Activated T-helper 1 cell treated with anti-CD3 and anti-CD28 coated beads, Interleukin-12 subunit alpha, Interleukin-12 subunit beta, Interleukin-2, Interleukin-4 antibody, amounts not matched to agents 30 ng/mL and 10 ng/mL and 1 ng/mL, durations not matched to agents 14 hours and 24 hours and 36 hours (primary cell): ENCODE results near the gene NEMP2. TPM values are rescaled to one million over a fixed set of nuclear protein-coding genes. Genes with fewer than 3 reads are reported as not detected.
"Not testable (repeated sequence)": the region's sequence is repeated elsewhere in the genome, so short reads cannot be mapped to it uniquely, and the experiment has no call there.

Source experiments
- DNase-seq: peaks from one replicate; pipeline ENCODE4 v3.0.0; 2021; ENCODE audit warnings: low spot score
- H3K27ac Mint-ChIP-seq: one replicate; pipeline ENCODE4 v1.8.0; 2021; ENCODE audit warnings: mild to moderate bottlenecking, mixed read lengths
- H3K27me3 Mint-ChIP-seq: one replicate; pipeline ENCODE4 v1.8.0; 2022; ENCODE audit warnings: mild to moderate bottlenecking, moderate library complexity, mixed read lengths; ENCODE audit not compliant: insufficient read depth
- H3K36me3 Mint-ChIP-seq: one replicate; pipeline ENCODE4 v1.8.0; 2021; ENCODE audit warnings: low read depth, mixed read lengths
- H3K4me1 Mint-ChIP-seq: one replicate; pipeline ENCODE4 v1.8.0; 2021; ENCODE audit warnings: low read depth, mixed read lengths
- H3K4me3 Mint-ChIP-seq: one replicate; pipeline ENCODE4 v1.8.0; 2021; ENCODE audit warnings: mild to moderate bottlenecking, moderate library complexity, mixed read lengths
- H3K9me3 Mint-ChIP-seq: one replicate; pipeline ENCODE4 v1.8.0; 2021; ENCODE audit warnings: mixed read lengths
- intact Hi-C: fragments of 100-400 bp; cut with micrococcal nuclease; formaldehyde crosslinking; loops from one replicate; pipeline ENCODE4 v1.15.1; 2024
- total RNA-seq: library from RNA; stranded (reverse); gene quantifications from 2 replicates; pipeline ENCODE4 v1.2.3, GENCODE V29; 2022

NEMP2 gene
- total RNA-seq, 1 donor from 2014 or later = 13.6 TPM

DNA sequence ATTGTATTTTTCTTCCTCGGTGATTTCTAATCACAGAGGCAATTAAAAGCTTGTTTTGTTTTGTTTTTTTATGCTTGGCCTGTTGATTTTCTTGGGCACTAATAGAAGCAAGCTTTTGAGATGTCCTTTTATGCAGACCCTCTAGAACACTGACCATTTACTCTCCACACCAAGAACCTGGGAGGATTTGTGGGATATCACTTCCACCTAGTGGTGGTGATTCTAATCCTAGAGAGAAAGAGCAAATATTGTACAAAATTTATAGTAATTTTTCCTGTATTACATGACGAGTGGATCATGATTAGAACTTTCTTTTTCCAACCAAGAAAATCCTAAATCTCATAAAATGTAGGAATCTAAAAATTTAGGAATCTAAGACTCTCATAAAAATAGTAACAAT, 23.4 kb downstream of the NEMP2 start:
- Mint-ChIP-seq H3K9me3 (no peaks in the 10 kb centered on the region), H3K4me1 (peaks cover 29% of the 10 kb centered on the region), H3K4me3 (no peak overlapping the region), H3K36me3 (peaks cover 41% of the 10 kb centered on the region), H3K27me3 (no peaks in the 10 kb centered on the region), H3K27ac (no peak overlapping the region)
- intact Hi-C loops = loop anchor here (1.0 to 10.0 kb wide), 3 partner anchors 128 to 426 kb away; no protein-coding TSS in a partner anchor
- no peak for DNase-seq

DNA sequence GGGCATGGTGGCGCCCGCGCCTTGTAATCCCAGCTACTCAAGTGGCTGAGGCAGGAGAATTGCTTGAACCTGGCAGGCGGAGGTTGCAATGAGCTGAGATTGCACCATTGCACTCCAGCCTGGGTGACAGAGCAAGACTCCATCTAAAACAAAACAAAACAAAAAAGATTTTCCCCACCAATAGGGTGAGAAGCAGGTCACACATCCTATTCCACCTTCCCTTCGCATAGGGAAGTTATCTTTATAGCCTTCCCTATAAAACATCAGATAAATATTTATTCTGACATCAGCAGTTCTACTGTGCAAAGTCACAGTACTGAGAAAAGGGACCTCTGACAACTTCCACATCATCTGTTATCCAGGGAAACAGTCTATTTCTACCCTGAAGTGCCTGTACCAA, 24.6 kb downstream of the NEMP2 start:
- not testable (repeated sequence) for H3K4me3 Mint-ChIP-seq, H3K27me3 Mint-ChIP-seq, DNase-seq, H3K9me3 Mint-ChIP-seq, H3K27ac Mint-ChIP-seq
- peaks cover 44% of the 10 kb centered on the region for H3K36me3 Mint-ChIP-seq
- intact Hi-C loops = loop anchor here (10.0 kb wide), 1 partner anchor 425 kb away; no protein-coding TSS in a partner anchor
- H3K4me1 Mint-ChIP-seq = peaks cover 17% of the 10 kb centered on the region

DNA sequence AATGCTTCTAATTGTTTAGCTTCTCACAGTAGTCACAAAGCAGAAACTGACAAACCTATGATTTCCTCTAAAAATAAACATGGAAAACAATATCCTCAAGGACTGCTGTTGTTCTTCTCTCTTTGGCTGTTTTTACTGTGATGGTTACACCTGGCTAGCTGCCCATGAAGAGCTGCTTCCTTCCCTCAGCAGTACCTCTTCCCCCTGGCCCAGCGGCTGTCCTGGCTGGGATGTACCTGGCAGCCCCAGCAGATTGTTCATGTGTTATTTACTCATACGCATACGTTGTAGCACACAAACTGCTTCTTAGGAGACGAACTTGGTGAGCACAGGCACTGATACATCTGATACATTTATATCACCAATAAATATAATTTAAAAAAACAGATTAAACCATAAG, 27.4 kb downstream of the NEMP2 start:
- no peaks in the 10 kb centered on the region for H3K9me3 Mint-ChIP-seq
- no peak overlapping the region for H3K4me3 Mint-ChIP-seq
- H3K27me3 Mint-ChIP-seq = no peaks in the 10 kb centered on the region
- intact Hi-C loops = no loop called here
- H3K27ac Mint-ChIP-seq = no peak overlapping the region
- DNase-seq = no peak
- peaks cover 39% of the 10 kb centered on the region for H3K36me3 Mint-ChIP-seq
- peaks cover 8% of the 10 kb centered on the region for H3K4me1 Mint-ChIP-seq

- Mint-ChIP-seq H3K4me1 (peaks cover 8% of the 10 kb centered on the region), H3K36me3 (peaks cover 39% of the 10 kb centered on the region), H3K4me3 (no peak overlapping the region), H3K27ac (no peak overlapping the region), H3K27me3 (no peaks in the 10 kb centered on the region), H3K9me3 (no peaks in the 10 kb centered on the region)
- intact Hi-C loops = no loop called here
- no peak for DNase-seq
These were observed 27.9 kb downstream of the NEMP2 start for GRCh38 chr2:190506666-190507065.

DNA sequence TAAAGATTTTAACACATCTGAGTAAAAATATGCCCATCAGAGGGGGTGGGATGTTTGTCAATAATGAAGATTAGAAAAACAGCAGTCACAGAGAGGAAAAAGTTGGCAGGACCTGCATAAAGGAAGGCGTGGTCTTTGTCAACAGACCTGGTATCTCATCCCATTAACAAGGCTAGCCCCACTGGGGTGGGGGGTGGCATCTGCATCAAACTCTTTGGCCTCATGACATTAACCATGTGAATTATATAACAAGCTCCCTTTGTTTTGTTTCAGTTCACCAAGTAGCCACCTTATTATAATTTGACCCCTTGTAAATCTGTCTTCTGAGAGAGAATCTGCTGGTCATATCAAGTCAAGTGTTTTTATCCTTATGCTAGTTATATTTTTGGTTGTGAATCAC, 28.8 kb downstream of the NEMP2 start:
- Mint-ChIP-seq H3K4me3 (no peak overlapping the region), H3K9me3 (no peaks in the 10 kb centered on the region), H3K27ac (no peak overlapping the region), H3K4me1 (peaks cover 14% of the 10 kb centered on the region), H3K27me3 (no peaks in the 10 kb centered on the region), H3K36me3 (peaks cover 41% of the 10 kb centered on the region)
- DNase-seq = no peak
- intact Hi-C loops = no loop called here

GRCh38 chr2:190504912-190505311, 29.6 kb downstream of the NEMP2 start:
- Mint-ChIP-seq H3K27me3 (no peaks in the 10 kb centered on the region), H3K9me3 (no peaks in the 10 kb centered on the region), H3K36me3 (peaks cover 43% of the 10 kb centered on the region), H3K4me3 (no peak overlapping the region), H3K4me1 (peaks cover 14% of the 10 kb centered on the region), H3K27ac (no peak overlapping the region)
- intact Hi-C loops = no loop called here
- DNase-seq = no peak

DNA sequence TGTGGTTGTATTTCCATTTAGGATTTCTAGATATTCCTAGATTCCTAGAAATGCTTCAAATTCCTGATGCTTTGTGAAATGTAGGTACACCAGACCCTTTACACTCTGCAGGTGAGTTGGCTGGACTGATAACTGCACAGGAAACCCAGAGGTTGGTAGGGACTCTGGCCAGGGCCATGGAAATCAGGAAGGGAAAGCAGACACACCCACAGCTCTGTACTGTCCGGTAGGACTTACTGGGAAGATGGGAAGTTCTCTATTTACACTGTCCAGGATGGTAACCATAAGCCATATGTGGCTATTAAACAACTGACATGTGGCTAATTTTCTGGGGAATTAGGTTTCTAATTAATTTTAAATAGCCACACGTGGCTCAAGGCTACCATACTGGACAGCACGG, 31.4 kb downstream of the NEMP2 start:
- H3K27me3 Mint-ChIP-seq = no peaks in the 10 kb centered on the region
- no peaks in the 10 kb centered on the region for H3K9me3 Mint-ChIP-seq
- DNase-seq = no peak
- H3K4me1 Mint-ChIP-seq = peaks cover 14% of the 10 kb centered on the region
- no peak overlapping the region for H3K4me3 Mint-ChIP-seq
- peaks cover 49% of the 10 kb centered on the region for H3K36me3 Mint-ChIP-seq
- H3K27ac Mint-ChIP-seq = no peak overlapping the region
- intact Hi-C loops = no loop called here

DNA sequence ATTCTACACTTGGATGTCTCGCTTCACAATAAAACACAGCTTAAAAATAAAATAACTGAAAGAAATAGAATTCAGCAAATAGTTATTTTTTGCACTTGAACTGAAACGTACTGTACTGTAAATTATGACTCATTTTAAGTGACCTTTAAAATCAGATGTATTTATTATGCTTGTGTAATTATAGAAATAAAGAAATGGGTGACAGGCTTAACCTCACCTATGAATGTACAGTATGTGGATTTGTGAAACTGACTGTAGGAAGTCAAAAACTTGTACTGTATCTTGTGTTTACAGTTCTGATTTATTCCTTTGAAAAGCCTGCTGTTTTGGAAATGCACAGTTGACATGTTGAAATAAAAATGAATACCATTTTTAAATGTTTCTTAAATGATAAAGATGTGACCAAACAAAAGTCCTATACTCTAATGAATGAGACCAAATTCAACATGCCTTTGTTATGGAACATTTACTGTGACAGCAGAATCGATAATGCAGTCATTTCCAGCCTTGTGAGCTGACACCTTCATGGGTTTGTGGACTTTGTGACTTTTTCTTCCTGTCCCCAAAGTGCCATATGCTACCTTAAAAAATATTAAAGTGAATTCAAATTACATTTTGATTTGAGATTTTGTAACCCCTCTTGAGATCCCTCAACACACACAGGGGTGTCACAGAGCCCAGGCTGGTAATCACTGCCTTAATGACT, 32.7 kb downstream of the NEMP2 start:
- H3K27ac Mint-ChIP-seq = no peak overlapping the region
- H3K4me3 Mint-ChIP-seq = no peak overlapping the region
- no peaks in the 10 kb centered on the region for H3K27me3 Mint-ChIP-seq
- intact Hi-C loops = no loop called here
- H3K36me3 Mint-ChIP-seq = peaks cover 51% of the 10 kb centered on the region
- peaks cover 13% of the 10 kb centered on the region for H3K4me1 Mint-ChIP-seq
- no peak for DNase-seq
- no peaks in the 10 kb centered on the region for H3K9me3 Mint-ChIP-seq

DNA sequence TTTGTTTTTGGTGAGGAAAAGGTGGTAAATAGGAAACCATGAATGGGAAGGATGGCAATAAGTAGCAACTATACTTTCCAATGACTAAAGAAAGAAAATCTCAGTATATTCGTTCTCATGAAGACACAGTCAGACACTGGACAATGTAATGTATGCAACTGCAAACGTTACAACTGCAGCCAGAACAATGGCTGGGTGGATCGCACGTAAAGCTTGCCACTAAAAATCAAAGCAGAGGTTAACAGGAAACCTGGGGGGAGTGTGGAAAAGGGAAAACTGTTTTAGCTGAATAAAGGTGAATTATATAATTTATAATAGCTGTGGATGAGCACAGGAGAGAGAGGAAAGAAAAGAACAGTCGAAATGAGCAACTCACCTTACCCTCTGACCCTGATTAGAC, 33.3 kb downstream of the NEMP2 start:
- no peak for DNase-seq
- no peaks in the 10 kb centered on the region for H3K27me3 Mint-ChIP-seq
- intact Hi-C loops = no loop called here
- H3K4me1 Mint-ChIP-seq = peaks cover 10% of the 10 kb centered on the region
- no peaks in the 10 kb centered on the region for H3K9me3 Mint-ChIP-seq
- H3K36me3 Mint-ChIP-seq = peaks cover 49% of the 10 kb centered on the region
- no peak overlapping the region for H3K4me3 Mint-ChIP-seq
- no peak overlapping the region for H3K27ac Mint-ChIP-seq

GRCh38 chr2:190500054-190500502, 34.4 kb downstream of the NEMP2 start:
- Mint-ChIP-seq H3K9me3 (no peaks in the 10 kb centered on the region), H3K36me3 (peaks cover 52% of the 10 kb centered on the region), H3K4me1 (peaks cover 21% of the 10 kb centered on the region), H3K27ac (no peak overlapping the region), H3K4me3 (no peak overlapping the region), H3K27me3 (no peaks in the 10 kb centered on the region)
- DNase-seq = no peak
- intact Hi-C loops = no loop called here

DNA sequence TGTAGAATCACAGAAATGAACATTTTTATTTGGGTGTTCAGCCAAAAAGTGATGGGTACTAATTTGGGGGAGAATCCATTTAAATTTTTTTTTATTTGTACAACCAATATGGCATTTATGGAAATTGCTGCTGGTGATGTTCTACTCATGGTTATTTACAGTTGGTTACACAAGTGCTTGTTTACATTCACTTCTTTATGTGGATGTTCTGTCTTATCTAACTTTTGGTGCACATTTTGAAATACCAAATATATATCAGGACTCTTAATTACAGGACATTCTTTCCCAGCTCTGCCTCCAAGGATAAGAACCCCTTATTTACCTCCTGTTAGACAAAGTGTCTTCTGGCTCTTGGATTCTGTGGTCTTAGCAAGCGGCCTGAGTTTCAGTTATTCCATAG, 35.2 kb downstream of the NEMP2 start:
- intact Hi-C loops = no loop called here
- Mint-ChIP-seq H3K36me3 (peaks cover 54% of the 10 kb centered on the region), H3K4me1 (peaks cover 29% of the 10 kb centered on the region), H3K27me3 (no peaks in the 10 kb centered on the region), H3K4me3 (no peak overlapping the region), H3K9me3 (peaks cover under 1% of the 10 kb centered on the region), H3K27ac (no peak overlapping the region)
- no peak for DNase-seq

DNA sequence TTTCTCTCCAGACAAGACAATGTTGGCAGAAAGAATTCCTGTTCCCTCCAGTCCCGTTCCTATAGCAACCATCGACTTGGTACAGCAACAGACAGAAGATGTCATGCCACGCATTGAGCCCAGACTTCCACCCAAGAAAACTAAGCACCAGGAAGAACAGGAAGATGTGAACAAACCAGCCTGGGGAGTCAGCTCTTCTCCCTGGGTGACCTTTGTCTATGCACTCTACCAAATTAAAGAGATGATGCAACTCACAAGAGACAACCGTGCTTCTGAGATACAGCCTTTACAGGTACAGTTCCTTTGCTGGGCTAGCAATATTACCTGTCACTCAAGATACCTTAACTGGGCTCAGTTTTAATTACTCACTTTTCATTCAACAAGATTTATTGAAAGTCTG, 37.1 kb downstream of the NEMP2 start:
- H3K36me3 Mint-ChIP-seq = peaks cover 60% of the 10 kb centered on the region
- no peaks in the 10 kb centered on the region for H3K27me3 Mint-ChIP-seq
- peaks cover 37% of the 10 kb centered on the region for H3K4me1 Mint-ChIP-seq
- no peak overlapping the region for H3K27ac Mint-ChIP-seq
- H3K9me3 Mint-ChIP-seq = peaks cover 18% of the 10 kb centered on the region
- intact Hi-C loops = no loop called here
- DNase-seq = no peak
- H3K4me3 Mint-ChIP-seq = no peak overlapping the region

- intact Hi-C loops = not testable (repeated sequence)
These were observed 39.8 kb downstream of the NEMP2 start for GRCh38 chr2:190494600-190495227.

More at GRCh38 chr2:190494600-190495227, 39.8 kb downstream of the NEMP2 start:
- Mint-ChIP-seq H3K9me3 (peaks cover 27% of the 10 kb centered on the region), H3K36me3 (peaks cover 69% of the 10 kb centered on the region), H3K4me1 (peaks cover 29% of the 10 kb centered on the region)
- not testable (repeated sequence) for H3K27ac Mint-ChIP-seq, H3K27me3 Mint-ChIP-seq, DNase-seq, H3K4me3 Mint-ChIP-seq
